Measurements from ENCODE around the gene C19orf25. TPM values are rescaled to one million over a fixed set of nuclear protein-coding genes. Genes with fewer than 3 reads are reported as not detected.
A peak's percentile ranks its signal among the peaks of the same experiment; 100 is the strongest.

C19orf25 gene
- total and polyA plus RNA-seq, 2 of the 13 experiments (the other 11 are each of a cell fraction or from before 2014, with no cell fraction given): 14.2 to 32.4 TPM

DNA sequence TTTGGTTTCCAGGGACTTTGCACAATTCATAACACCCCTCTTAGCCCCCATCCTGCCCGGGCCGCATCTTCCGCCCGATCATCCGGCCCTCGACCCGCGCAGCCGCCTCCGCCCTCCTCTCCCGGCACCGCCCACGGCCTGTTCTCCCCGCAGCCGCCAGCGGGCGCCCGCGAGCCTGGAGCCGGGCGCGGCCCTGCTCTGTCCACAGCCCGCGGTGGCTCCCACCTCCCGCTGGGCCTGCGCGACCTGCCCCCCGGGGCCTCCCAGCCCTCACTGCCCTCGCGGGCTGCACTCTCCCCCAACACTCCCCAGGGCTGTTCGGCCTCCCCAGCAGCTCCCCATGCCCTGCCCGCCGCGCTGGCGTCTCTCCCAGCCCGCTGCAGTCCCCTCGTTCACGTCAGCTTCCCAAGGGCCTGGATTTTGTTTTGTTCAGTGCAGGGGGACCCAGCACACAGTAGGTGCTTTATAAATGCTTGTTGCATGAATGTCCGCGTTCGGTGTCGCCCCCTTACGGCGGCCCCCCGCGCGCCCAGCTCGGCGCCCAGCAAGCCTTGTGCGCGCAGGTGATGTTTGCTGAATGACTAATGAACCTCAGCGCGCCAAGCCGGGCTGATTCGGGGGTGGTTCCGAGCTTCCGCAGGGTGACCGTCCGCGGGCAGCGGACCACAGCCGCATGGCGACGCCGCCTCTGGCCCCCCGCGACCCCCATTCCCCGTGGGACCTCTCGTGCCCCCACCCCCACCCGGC is 33.7 kb downstream of the C19orf25 start (continued):
- TF ChIP-seq, protein P1, sequence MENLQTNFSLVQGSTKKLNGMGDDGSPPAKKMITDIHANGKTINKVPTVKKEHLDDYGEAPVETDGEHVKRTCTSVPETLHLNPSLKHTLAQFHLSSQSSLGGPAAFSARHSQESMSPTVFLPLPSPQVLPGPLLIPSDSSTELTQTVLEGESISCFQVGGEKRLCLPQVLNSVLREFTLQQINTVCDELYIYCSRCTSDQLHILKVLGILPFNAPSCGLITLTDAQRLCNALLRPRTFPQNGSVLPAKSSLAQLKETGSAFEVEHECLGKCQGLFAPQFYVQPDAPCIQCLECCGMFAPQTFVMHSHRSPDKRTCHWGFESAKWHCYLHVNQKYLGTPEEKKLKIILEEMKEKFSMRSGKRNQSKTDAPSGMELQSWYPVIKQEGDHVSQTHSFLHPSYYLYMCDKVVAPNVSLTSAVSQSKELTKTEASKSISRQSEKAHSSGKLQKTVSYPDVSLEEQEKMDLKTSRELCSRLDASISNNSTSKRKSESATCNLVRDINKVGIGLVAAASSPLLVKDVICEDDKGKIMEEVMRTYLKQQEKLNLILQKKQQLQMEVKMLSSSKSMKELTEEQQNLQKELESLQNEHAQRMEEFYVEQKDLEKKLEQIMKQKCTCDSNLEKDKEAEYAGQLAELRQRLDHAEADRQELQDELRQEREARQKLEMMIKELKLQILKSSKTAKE (CRISPR knock-in tag; IDR thresholded peaks at IDR 0.05; ENCODE audit: borderline replicate concordance): no peak
- TF ChIP-seq ZNF572 (CRISPR knock-in tag; IDR thresholded peaks at IDR 0.05): 0 out of 2 replicates have a peak, but pooled peaks have one; percentile 27
- 0 out of 2 replicates have a peak, but pooled peaks have one; percentile 11 for TF ChIP-seq ZNF557 (CRISPR knock-in tag; IDR thresholded peaks at IDR 0.05)
- TF ChIP-seq ZNF205 (CRISPR knock-in tag; IDR thresholded peaks at IDR 0.05): 0 out of 2 replicates have a peak, but pooled peaks have one; percentile 26
- TF ChIP-seq, protein P2, sequence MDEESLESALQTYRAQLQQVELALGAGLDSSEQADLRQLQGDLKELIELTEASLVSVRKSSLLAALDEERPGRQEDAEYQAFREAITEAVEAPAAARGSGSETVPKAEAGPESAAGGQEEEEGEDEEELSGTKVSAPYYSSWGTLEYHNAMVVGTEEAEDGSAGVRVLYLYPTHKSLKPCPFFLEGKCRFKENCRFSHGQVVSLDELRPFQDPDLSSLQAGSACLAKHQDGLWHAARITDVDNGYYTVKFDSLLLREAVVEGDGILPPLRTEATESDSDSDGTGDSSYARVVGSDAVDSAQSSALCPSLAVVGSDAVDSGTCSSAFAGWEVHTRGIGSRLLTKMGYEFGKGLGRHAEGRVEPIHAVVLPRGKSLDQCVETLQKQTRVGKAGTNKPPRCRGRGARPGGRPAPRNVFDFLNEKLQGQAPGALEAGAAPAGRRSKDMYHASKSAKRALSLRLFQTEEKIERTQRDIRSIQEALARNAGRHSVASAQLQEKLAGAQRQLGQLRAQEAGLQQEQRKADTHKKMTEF (CRISPR knock-in tag; IDR thresholded peaks at IDR 0.05): peak; percentile 70
- no peak for TF ChIP-seq LCORL (IDR thresholded peaks at IDR 0.05)
- peak; percentile 57; the same call in 1 of the 2 replicates for TF ChIP-seq LCORL (CRISPR knock-in tag; IDR thresholded peaks at IDR 0.05)
- TF ChIP-seq, protein P3, sequence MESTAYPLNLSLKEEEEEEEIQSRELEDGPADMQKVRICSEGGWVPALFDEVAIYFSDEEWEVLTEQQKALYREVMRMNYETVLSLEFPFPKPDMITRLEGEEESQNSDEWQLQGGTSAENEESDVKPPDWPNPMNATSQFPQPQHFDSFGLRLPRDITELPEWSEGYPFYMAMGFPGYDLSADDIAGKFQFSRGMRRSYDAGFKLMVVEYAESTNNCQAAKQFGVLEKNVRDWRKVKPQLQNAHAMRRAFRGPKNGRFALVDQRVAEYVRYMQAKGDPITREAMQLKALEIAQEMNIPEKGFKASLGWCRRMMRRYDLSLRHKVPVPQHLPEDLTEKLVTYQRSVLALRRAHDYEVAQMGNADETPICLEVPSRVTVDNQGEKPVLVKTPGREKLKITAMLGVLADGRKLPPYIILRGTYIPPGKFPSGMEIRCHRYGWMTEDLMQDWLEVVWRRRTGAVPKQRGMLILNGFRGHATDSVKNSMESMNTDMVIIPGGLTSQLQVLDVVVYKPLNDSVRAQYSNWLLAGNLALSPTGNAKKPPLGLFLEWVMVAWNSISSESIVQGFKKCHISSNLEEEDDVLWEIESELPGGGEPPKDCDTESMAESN (CRISPR knock-in tag; conservative IDR thresholded peaks at IDR 0.05): 0 out of 2 replicates have a peak, but pooled peaks have one; percentile 46
- TF ChIP-seq ZNF33B (CRISPR knock-in tag; IDR thresholded peaks at IDR 0.05): peak; percentile 37; the same call in 1 of the 2 replicates
- TF ChIP-seq ZNF564 (CRISPR knock-in tag; IDR thresholded peaks at IDR 0.05): 0 out of 2 replicates have a peak, but pooled peaks have one; percentile 39
- peak; percentile 16; the same call in 1 of the 2 replicates for TF ChIP-seq FOXA3 (CRISPR knock-in tag; IDR thresholded peaks at IDR 0.05)
- TF ChIP-seq ZNF614 (CRISPR knock-in tag; IDR thresholded peaks at IDR 0.05; ENCODE audit: borderline replicate concordance): 0 out of 2 replicates have a peak, but pooled peaks have one; percentile 18
- TF ChIP-seq ISX (CRISPR knock-in tag; conservative IDR thresholded peaks at IDR 0.05): no peak
- TF ChIP-seq POLR2G (IDR thresholded peaks at IDR 0.05; ENCODE audit: low read depth, low read length): no peak; the same call in 1 of the 2 replicates
- TF ChIP-seq ZNF543 (CRISPR knock-in tag; IDR thresholded peaks at IDR 0.05): 0 out of 2 replicates have a peak, but pooled peaks have one; percentile 23
- peak; percentile 79 for TF ChIP-seq RAD21 (CRISPR knock-in tag; IDR thresholded peaks at IDR 0.05)
- no peak for TF ChIP-seq NR2F1 (CRISPR knock-in tag; IDR thresholded peaks at IDR 0.05)
- peak; percentile 84; the same call in 1 of the 2 replicates for TF ChIP-seq ZSCAN31 (CRISPR knock-in tag; IDR thresholded peaks at IDR 0.05; ENCODE audit: low read depth)
- TF ChIP-seq, protein P4, sequence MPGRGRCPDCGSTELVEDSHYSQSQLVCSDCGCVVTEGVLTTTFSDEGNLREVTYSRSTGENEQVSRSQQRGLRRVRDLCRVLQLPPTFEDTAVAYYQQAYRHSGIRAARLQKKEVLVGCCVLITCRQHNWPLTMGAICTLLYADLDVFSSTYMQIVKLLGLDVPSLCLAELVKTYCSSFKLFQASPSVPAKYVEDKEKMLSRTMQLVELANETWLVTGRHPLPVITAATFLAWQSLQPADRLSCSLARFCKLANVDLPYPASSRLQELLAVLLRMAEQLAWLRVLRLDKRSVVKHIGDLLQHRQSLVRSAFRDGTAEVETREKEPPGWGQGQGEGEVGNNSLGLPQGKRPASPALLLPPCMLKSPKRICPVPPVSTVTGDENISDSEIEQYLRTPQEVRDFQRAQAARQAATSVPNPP (CRISPR knock-in tag; IDR thresholded peaks at IDR 0.05): no peak
- TF ChIP-seq KLF12 (CRISPR knock-in tag; IDR thresholded peaks at IDR 0.05; ENCODE audit: borderline replicate concordance): peak; percentile 93
- TF ChIP-seq, protein P5, sequence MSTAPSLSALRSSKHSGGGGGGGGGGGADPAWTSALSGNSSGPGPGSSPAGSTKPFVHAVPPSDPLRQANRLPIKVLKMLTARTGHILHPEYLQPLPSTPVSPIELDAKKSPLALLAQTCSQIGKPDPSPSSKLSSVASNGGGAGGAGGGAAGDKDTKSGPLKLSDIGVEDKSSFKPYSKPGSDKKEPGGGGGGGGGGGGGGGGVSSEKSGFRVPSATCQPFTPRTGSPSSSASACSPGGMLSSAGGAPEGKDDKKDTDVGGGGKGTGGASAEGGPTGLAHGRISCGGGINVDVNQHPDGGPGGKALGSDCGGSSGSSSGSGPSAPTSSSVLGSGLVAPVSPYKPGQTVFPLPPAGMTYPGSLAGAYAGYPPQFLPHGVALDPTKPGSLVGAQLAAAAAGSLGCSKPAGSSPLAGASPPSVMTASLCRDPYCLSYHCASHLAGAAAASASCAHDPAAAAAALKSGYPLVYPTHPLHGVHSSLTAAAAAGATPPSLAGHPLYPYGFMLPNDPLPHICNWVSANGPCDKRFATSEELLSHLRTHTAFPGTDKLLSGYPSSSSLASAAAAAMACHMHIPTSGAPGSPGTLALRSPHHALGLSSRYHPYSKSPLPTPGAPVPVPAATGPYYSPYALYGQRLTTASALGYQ (CRISPR knock-in tag; IDR thresholded peaks at IDR 0.05): 0 out of 2 replicates have a peak, but pooled peaks have one; percentile 26
